ENCODE measurements around the gene CHST9.

DNA sequence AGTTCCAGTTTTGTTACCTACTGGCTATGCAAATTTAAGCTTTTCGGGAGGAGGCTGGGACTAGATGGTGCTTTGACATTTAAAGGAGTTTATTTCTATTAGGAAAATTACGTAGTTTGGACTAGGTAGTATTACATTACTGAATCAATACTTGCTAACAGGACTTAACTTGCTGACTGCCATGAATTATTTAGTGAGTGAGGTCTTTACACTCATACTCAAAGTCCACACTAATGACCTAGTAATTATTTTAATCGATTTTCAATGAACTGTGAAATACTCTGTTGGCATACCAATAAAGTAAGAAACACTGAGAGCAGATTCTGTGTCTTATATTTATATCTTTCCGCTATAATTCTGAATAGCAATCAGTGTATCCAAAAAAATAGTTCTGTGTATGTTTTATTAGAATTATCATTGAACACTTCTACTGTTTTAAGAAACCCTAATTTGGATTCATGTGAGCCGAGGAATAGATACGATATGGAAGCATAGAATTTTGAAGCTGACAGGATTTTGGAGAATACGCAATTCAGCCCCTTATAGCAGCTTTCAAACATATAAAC, 55.0 kb downstream of the CHST9 start:
- TF ChIP-seq TARDBP (IDR thresholded peaks at IDR 0.05): no peak
- no peak for TF ChIP-seq BHLHE40 (IDR thresholded peaks at IDR 0.05; ENCODE audit: borderline replicate concordance)
- TF ChIP-seq HDGF (IDR thresholded peaks at IDR 0.05; ENCODE audit: borderline replicate concordance): no peak
- no peak for TF ChIP-seq SUZ12 (IDR thresholded peaks at IDR 0.05)
- TF ChIP-seq FOXM1 (IDR thresholded peaks at IDR 0.05; ENCODE audit: borderline replicate concordance): no peak
- TF ChIP-seq SP1 (IDR thresholded peaks at IDR 0.05): no peak
- TF ChIP-seq LEF1 (IDR thresholded peaks at IDR 0.05; ENCODE audit: borderline replicate concordance): no peak
- TF ChIP-seq, protein P1, sequence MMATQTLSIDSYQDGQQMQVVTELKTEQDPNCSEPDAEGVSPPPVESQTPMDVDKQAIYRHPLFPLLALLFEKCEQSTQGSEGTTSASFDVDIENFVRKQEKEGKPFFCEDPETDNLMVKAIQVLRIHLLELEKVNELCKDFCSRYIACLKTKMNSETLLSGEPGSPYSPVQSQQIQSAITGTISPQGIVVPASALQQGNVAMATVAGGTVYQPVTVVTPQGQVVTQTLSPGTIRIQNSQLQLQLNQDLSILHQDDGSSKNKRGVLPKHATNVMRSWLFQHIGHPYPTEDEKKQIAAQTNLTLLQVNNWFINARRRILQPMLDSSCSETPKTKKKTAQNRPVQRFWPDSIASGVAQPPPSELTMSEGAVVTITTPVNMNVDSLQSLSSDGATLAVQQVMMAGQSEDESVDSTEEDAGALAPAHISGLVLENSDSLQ (IDR thresholded peaks at IDR 0.05): no peak
- no peak for TF ChIP-seq ELF4 (IDR thresholded peaks at IDR 0.05)
- no peak for TF ChIP-seq FOXA1 (IDR thresholded peaks at IDR 0.05)
- TF ChIP-seq CTBP1 (IDR thresholded peaks at IDR 0.05; ENCODE audit: borderline replicate concordance): no peak
- TF ChIP-seq ARNT (IDR thresholded peaks at IDR 0.05): no peak
- TF ChIP-seq FOXK2 (IDR thresholded peaks at IDR 0.05): no peak

All from HEK293T (cell line).